Stimulated activated CD4-positive, alpha-beta T cell treated with anti-CD3 and anti-CD28 coated beads, Interleukin-2, amount 100 ng/mL, for 48 hours (primary cell): ENCODE data around the gene ZKSCAN8.
"Not testable (repeated sequence)": the region's sequence is repeated elsewhere in the genome, so short reads cannot be mapped to it uniquely, and the experiment has no call there.

Experiments
- DNase-seq, 2 donors: peaks; one replicate each; pipeline ENCODE4 v3.0.0-alpha.2; 2020

Gene ZKSCAN8

DNA sequence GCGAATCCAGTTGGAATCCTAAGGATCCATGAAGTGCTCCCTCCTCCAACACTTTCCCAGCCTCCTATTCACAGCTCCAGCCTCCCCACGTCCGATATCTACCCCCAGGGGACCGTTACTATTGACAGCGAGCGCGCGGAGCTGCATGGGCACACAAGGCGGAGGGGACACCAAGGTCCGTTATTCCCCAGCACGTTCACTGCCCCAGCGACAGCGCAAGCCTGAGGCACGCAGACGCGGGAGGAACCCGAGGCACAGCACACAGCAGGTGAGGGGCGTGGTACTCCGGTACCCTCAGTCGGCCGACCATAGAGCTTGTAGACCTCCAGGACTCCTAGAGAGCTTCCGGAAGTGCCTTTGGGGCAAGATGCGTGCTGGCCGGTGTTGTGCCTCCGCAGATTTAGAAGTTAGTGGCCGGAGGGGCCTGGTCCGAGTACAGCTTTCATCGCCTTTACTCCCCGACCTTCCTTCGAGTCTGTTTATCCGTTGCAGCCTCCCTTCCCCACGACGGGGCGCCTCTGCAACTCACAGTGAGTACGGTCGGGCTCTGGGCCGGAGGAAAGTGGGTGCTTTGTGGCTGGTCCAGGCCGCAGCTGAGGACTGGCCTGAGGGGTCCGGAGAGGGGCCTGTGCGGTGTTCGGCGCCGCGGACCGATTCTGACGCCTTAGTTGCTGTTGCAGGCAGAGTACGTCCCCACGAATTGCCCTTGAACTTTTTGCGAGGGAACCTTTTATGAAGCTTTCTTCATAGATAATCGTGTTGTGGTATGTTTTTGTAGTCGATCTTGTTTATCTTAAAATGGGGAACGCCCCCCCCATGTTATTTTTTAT, at the start of gene ZKSCAN8:
Gene ZKSCAN8, plus strand, starts transcription at position 384 of the 830 bp plus-strand sequence. CDS start 6,525 bp downstream, outside the sequence.
- peak; percentile 61 to 70 for DNase-seq

DNA sequence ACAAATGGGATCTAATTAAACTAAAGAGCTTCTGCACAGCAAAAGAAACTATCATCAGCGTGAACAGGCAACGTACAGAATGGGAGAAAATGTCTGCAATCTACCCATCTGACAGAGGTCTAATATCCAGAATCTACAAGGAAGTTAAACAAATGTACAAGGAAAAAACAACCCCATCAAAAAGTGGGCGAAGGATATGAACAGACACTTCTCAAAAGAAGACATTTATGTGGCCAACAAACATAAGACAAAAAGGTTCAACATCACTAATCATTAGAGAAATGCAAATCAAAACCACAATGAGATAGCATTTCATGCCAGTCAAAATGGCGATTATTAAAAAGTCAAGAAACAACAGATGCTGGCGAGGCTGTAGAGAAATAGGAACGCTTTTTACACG, 39.5 kb upstream of the ZKSCAN8 start:
- not testable (repeated sequence) for DNase-seq

DNA sequence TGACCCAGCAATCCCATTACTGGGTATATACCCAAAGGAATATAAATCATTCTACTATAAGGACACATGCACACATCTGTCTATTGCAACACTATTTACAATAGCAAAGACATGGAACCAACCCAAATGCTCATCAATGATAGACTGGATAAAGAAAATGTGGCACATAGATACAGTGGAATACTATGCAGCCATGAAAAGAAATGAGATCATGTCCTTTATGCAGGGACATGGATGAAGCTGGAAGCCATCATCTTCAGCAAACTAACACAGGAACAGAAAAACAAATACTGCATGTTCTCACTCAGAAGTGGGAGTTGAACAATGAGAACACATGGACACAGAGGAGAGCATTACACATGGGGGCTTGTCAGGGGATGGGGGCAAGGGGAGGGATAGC, 39.0 kb upstream of the ZKSCAN8 start:
- not testable (repeated sequence) for DNase-seq

DNA sequence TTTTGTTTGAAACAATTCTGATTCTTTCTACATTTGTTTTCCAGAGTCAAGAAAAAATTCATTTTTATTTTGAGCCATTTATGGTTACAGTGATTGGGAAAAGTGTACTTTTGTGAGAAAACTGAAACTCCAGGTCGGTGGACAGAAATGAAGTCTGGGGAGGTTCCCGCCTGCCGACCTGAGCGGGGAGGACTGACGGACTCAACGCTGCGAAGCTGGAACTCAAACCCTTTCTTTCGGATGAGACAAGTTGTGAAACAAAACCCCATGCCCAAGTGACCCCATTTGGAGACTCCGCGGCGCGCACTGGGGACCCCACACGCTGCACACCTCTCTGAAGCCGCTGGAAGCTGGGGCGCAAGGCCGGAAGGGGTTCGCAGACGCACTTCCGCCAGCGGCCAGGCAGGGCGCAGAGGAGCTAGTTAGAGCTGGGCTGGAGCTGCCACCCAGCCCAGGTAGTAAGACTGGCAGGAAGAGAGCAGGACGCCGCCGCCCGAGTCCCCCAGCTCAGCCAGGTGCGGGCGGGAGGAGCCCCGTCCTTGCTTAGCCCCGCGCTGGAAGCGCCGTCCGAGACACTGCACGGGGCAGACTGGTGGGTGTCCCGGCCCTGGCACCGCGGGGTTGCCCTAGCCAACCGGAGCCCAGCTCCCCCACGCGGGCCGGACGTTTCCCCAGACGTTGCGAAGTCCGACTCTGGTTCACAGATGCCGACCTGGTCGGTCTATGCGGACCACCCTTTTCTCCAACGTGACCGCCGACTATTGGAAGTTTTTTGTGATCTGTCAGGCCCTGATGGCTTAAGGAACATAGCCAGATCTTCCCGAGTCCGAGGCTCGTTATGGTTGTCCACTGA, 37.1 kb upstream of the ZKSCAN8 start:
- DNase-seq = peak; percentile 69 to 77

DNA sequence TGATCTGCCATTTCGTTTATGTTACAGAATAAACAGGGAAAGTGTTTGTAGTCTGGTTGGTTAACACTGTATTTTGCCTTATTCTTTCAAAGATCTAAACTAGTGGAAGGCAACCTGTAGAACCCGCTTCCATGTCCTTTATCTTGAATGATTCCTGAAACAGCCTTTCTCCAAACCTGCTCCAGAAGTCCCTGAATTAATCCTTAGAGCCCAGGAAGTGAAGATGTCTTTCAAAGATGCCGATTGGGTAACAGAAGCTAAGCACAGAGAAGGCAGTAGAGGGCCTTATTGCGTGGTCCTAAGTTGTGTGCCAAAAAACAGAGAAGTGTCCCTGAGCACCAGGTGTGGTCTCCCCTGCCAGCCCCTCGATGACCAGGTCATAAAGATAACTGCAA, 36.4 kb upstream of the ZKSCAN8 start:
- no peak for DNase-seq

DNA sequence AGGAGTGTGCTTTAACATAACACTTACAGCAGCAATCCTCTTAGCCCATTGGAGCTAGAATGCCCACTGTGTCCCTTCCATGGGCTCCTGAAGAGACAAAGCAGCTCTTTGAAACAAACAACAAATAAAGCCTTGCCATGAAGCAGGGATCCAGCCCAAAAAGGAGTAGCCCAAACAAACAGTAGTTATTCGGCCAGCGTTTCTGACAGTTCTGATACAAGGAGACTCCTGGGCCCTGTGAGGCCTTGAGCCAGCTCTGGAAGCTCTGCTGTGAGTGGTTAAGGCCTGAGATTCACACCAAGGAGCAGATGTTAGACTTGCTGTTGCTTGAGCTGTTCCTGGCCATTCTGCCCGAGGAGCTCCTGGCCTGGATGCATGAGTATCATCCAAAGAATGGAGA, 34.2 kb upstream of the ZKSCAN8 start:
- no peak for DNase-seq

DNA sequence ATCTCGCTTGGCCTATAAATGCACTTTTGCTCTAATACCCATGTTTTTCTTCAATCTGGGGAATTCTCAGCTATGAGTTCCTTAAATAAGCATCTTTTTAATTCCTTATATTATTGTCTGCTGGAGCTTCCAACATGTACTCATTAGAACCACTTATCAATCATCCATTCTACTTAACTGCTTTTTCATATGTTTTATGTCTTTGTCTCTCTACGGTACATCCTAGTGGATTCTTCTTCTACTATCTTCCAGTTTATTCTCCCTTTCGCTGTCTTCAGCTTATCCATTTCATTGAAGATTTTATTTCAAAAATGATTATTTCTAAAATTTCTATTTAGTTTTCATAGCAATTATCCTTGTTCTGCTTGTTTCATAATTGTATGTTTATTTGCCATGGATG, 29.7 kb upstream of the ZKSCAN8 start:
- no peak for DNase-seq

DNA sequence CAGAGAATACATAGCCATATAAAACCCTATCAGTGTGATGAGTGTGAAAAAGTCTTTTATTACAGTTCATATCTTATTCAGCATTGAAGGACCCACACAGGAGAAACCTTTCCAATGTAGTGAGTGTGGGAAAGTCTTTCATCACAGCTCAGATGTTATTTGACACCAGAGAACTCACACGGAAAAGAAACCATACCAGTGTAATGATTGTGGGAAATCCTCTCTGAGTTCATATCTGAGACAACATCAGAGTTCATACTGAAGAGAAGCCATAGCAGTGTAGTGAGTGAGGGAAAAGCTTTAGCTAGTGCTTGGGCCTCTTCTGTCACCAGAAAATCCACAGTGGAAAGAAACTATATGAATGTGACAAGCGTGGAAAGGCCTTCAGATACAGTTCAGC, 25.9 kb upstream of the ZKSCAN8 start:
- DNase-seq = no peak

DNA sequence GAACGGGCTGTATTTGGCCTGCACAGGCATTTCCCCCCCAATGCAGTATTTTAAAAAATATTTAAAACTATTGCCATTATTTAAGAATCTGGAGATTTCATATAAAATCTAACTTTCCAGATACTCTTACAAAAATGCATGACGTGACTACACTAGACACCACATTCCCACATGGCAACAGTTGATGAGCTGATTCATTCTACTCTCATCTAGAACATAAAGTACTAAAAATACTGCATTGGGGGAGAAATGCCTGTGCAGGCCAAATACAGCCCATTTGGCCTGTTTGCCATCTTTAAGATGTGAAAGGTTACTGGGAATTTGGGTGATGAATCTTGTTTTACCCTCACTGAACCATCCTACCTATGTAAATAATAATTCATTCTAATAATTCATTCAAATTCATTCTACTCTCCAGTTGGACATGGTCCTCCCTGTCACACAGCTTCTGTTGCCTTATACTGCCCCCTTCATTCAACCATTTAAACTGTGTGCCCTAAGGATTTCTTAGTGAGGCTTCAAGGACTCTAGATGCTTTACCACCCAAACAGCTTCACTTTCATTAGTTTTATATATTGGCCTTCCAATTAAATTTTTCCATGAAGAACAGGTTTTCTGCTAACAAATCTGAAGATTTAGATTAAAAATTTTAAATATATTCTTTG, 24.2 kb upstream of the ZKSCAN8 start:
- no peak for DNase-seq

DNA sequence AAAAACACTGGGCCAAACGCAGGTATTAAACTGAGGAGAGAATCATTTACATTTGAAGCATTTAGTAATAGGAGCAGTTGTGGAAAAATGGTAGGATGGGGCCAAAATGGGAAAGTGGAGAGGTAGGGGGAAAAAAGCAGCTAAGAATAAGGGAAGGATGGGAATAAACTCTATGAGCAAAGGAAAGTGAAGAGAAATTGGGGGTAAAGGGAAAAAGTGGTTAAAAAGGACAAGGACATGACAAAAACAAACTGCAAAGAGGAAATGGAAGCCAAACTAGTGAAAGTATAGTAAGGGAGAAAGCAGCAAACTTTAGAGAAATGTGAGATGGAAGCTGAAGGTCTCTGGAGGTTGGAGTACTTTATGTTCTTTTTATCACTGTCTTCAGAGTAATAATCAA, 23.5 kb upstream of the ZKSCAN8 start:
- no peak for DNase-seq

DNA sequence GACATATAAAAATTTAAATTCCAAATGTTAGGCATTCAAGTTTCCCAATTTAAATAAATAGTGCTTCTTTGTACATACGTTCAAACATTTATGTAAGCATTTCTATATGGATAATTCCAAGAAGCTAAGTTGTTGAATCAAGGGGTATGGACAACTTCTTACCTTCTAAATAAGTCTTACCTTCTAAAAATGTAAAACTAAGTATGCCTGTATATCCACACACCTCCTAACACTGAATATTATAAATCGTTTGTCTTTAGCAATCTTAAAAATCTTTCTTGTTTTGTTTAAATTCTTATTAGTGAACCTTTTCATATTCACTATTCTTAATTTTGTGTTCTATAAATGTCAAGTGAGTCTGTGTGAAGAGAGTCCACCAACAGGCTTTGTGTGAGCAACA, 19.8 kb upstream of the ZKSCAN8 start:
- DNase-seq = no peak

DNA sequence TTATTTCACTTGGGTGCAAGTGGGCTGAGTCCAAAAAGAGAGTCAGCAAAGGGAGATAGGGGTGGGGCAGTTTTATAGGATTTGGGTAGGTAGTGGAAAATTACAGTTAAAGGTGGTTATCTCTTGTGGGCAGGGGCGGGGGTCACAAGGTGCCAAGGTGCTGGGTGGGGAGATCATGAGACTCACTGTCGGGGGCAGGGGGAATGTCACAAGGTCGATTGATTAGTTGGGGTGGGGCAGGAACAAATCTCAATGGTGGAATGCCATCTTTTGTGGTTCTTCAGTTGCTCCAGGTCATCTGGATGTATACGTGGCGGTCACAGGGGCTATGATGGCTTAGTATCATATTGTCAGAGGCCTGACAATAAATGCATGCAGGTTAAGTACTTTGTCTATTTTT, 19.4 kb upstream of the ZKSCAN8 start:
- not testable (repeated sequence) for DNase-seq

DNA sequence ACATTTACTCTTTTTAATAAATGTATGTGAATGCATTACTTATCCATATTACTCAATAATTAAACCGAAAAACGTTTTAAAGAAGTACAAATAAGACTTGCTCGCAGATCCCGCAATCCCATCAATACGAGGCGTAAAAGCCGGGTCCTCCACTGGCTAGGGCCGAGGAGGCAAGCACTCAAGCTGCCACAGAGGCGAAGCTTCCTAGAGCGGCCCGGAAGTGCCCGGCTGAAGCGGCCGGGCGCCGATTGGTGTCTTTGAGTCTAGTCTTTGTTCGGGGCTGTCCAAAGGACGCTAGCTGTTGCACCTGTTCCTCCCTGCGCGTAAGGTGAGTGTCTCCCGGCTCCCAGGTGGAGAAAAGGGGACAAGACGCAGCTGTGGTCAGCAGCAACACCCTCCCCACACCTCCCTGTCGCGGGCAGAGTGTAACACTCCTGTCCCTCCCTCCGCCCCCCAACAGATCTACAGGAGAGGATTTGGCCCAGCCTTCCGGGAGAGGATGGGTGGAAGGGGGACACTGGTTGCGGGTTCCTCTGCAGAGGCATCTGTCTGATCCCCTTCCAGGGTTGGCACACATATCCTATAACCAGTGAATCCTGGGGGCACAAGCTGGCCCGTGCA, 17.2 kb upstream of the ZKSCAN8 start, which contains the start of gene ZSCAN16:
Gene ZSCAN16, plus strand, starts transcription at position 260 of the 621 bp plus-strand sequence. CDS start 835 bp downstream, outside the sequence.
- DNase-seq = peak; percentile 63 to 64

DNA sequence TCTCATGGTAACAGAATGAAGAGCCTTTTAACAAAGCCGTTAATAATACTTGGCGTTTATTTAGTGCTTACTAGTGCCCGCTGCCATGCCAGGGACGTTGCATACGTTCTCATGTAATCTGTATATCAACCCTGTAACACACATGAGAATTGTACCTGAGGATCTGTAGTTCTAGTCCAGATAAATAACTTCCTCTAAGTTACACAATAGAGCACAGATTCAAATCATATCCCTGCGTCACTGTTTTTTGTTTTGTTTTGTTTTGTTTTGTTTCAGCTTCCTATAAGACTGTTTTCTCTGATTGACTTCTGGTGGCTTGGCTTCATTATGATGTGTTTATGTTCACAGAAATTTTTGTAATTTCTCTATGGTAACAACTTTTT, 16.7 kb upstream of the ZKSCAN8 start:
- DNase-seq = no peak

DNA sequence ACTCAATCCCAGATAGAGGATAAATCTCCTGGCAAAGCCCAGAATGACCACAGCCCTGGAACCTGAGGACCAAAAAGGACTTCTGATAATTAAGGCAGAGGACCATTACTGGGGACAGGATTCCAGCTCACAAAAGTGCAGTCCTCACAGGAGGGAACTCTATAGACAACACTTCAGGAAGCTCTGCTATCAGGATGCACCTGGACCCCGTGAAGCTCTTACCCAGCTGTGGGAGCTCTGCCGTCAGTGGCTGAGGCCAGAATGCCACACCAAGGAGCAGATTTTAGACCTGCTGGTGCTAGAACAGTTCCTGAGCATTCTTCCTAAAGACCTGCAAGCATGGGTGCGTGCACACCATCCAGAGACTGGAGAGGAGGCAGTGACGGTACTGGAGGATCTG, 16.3 kb upstream of the ZKSCAN8 start:
- DNase-seq = no peak

DNA sequence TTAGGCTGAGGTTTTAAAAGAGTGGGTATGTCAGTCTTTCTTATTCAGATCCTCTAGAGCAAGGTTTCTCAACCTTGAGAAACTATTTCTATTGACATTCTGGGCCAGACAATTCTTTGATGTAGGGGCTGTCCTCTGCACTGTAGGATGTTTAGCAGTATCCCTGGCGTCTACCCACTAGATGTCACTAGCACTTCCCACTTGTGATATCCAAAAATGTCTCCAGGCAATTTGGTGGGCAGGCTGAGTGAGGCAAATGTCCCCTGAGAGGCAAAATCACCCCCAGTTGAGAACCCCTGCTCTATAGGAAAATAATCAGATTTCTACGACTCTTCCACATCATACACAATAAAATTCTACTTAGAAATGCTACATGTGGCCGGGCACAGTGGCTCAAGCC, 7.7 kb upstream of the ZKSCAN8 start:
- DNase-seq = no peak

DNA sequence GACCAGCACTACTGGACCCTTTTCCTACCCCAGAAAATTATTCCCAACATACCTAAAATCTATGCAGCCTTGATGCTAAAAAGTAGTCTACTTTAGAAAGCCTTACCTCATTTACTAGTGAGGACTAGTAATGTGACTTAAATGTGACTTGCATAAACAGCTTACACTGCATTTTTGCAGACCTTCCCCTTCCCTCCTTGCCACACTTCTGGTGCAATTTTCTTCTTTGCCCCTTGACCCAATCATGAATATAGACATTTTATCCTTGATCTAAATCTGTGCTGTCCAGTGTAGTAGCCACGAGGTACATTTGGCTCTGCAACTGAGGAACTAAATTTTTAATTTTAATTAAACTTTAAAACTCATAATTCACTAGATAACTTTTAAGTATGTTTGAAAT, 7.0 kb upstream of the ZKSCAN8 start:
- DNase-seq = no peak

DNA sequence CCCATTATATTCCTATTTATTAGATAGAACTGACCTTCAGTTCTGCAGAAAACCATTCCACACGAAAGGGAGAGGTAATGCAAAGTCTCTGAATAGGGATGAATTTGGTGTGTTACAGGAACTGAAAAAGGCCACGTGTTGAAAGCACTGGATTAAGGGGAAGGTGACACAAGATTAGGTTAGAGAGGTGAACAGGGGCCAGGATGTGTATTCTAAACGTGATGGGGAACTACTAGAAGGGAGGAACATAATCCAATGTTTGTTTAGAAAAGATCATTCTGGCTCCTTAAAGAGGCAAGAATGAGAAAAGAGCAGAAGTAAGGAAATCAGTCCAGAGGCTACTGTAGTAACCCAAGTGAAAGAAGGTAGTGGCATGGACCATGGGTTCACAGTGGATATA, 6.3 kb upstream of the ZKSCAN8 start:
- no peak for DNase-seq

DNA sequence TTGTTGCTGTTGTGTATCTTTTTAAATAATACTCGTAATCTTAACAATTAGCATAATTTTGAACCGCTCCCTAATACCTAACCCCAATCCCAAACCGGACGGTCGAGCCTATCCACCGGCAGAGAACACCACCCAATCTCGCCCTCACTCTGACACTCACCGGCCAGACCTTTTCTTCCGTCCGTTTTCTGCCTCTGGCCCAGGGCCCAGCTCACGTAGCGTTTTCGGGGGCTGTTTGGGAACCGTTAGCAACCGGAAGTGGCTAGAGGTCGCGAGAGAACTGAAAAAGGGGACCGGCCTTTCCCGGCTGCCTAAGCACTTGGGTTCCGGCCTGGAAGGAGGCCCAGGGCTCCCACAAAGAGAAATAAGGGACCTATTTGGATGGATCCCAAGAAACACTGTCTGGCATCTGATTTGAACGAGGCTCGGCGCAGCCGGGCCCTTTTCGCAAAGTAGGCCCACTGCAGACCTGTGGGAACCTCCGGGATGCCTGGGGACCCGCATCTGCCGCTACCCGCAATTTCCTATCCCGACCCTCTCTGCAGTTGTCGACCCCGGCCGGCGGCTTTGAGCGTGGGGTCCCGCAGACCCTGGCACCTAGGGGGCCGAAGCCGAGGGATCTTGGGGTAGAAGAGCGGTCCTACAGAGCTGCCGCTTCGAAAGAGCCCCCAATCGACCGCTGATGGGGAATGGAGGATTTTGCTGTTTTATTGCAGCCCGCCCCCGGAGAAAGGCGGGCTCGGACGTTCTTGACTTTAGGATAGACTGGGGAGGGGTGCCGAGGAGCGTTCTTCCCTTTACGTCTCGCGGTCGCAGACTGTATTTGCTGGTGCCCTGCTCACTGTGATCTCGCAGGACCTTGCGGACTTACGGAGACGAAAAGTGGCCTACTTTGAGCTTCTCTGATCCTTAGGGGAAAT, 4.8 kb upstream of the ZKSCAN8 start:
- DNase-seq = peak; percentile 65 to 72

DNA sequence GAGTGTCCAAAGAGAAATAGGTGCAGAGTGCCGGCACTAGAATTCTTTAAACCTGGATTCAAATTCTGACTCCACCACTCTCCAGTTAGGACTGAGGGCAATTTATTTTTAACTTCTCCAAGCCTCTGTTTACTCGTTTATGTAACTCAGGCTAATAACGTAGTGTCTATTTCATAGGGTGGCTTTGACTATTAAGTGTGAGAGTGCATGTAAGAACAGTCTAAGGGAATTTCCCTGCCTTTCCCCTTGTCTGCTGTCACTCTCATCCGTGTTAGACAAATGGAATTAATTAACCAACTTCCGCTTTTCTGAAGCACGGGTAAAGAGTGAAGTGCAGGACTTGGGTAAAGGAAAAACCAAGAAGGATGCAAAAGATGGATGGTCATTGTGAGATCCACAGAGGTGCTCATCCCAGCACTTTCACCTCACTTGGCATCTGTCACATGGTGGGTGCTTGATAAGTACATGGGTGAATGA, 4.1 kb upstream of the ZKSCAN8 start:
- DNase-seq = no peak

DNA sequence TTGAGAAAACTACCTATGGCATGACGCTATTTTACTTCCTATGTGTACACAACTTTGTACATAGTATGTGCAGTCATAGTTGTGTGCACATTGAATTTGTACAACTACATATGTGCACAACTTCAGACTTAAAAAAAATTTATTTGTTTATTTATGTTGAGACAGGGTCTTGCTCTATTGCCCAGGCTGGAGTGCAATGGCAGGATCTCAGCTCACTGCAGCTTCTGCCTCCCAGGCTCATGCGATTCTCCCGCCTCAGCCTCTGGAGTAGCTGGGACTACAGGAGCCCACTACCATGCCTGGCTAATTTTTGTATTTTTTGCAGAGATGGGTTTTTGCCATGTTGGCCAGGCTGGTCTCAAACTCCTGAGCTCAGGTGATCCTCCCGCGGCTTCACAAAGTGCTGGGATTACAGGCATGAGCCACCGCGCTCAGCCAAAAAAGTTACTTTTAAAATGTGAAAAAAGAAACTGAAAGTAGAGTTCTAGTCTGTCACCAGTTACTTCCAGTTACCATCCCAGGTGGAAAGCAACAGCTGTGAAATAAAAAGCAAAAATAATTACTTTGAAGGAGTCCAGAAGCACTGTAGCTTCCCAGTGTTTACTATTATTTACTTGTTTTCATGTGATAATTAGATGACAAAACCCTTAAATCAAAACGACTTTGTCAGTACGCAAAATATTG, 1.7 kb upstream of the ZKSCAN8 start:
- DNase-seq = no peak
